Karpas-422 (cell line): ENCODE results near the gene ZSCAN10. TPM values are rescaled to one million over a fixed set of nuclear protein-coding genes. Genes with fewer than 3 reads are reported as not detected.

ENCODE experiments used
- DNase-seq: peaks from one replicate; pipeline ENCODE4 v3.0.0-alpha.2; 2015
- H2AFZ ChIP-seq: fragments of 200-600 bp; sonication (generic); 2 replicates; pipeline ENCODE4 v1.6.1; 2014; ENCODE audit warnings: antibody characterized with exemption, low read length, mixed read lengths
- H3K27ac ChIP-seq: fragments of 200-600 bp; sonication (generic); 2 replicates; pipeline ENCODE4 v1.5.1; 2014; ENCODE audit warnings: mild to moderate bottlenecking, low read length, moderate library complexity
- H3K27me3 ChIP-seq: fragments of 200-600 bp; sonication (generic); 2 replicates; pipeline ENCODE4 v1.6.1; 2014; ENCODE audit warnings: low read length, mixed read lengths
- H3K36me3 ChIP-seq: fragments of 200-600 bp; sonication (generic); 2 replicates; pipeline ENCODE4 v1.6.1; 2014; ENCODE audit warnings: low read length, mixed read lengths; ENCODE audit not compliant: insufficient read depth
- H3K4me1 ChIP-seq: fragments of 200-600 bp; sonication (generic); 2 replicates; pipeline ENCODE4 v1.6.1; 2014; ENCODE audit warnings: mild to moderate bottlenecking, low read length, mixed read lengths
- H3K4me2 ChIP-seq: fragments of 200-600 bp; sonication (generic); 2 replicates; pipeline ENCODE4 v1.6.1; 2014; ENCODE audit warnings: low read length, low read depth, mild to moderate bottlenecking; ENCODE audit not compliant: poor library complexity, severe bottlenecking
- H3K4me3 ChIP-seq: fragments of 200-600 bp; sonication (generic); 2 replicates; pipeline ENCODE4 v1.5.1; 2014; ENCODE audit warnings: mild to moderate bottlenecking, antibody characterized with exemption, low read length, mixed read lengths
- H3K79me2 ChIP-seq: fragments of 200-600 bp; sonication (generic); 2 replicates; pipeline ENCODE4 v1.6.1; 2014; ENCODE audit warnings: mild to moderate bottlenecking, low read length, mixed read lengths
- H3K9ac ChIP-seq: fragments of 200-600 bp; sonication (generic); 2 replicates; pipeline ENCODE4 v1.6.0; 2014; ENCODE audit warnings: low read length
- H3K9me2 ChIP-seq: fragments of 200-600 bp; sonication (generic), shearing (Covaris generic); replicated peaks from 2 replicates; pipeline ENCODE4 v1.6.0; 2014; ENCODE audit warnings: mild to moderate bottlenecking, low read length, moderate library complexity; ENCODE audit not compliant: insufficient read depth
- H3K9me3 ChIP-seq: fragments of 300-700, 200-600 bp; sonication (generic); 2 replicates; pipeline ENCODE4 v1.6.1; 2014; ENCODE audit warnings: low read length, mixed read lengths
- H4K20me1 ChIP-seq: fragments of 200-600 bp; sonication (generic); 2 replicates; pipeline ENCODE4 v1.6.1; 2014; ENCODE audit warnings: mild to moderate bottlenecking, antibody characterized with exemption, low read length, low read depth; ENCODE audit not compliant: insufficient read depth
- total RNA-seq: library from RNA; depleted of rRNA; stranded (reverse); fragments of >200 nt; shearing (Covaris generic); gene quantifications from 2 replicates; pipeline ENCODE4 v1.2.3, GENCODE V29; 2014; ENCODE audit warnings: low replicate concordance

The ZSCAN10 gene
- total RNA-seq, 1 experiment from 2014 or later: not detected

DNA sequence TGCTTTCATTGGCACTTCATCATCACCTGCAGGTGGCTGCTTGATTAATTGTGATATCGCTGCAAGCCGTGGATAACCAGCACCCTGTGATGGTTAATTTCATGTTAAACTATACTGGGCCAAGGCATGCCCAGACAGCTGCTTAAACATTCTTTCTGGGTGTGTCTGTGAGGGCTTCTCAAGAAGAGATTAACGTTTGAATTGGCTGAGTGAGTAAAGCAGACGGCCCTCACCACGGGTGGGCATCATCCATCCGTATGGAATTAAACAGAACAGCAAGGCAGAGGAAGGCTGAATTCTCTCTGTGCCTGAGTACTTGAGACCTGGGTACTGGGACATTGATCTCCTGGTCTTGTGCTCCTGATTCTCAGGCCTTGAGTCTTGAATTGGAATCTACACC lies 28.7 kb upstream of the ZSCAN10 start:
- Histone ChIP-seq H4K20me1 (no peaks in the 10 kb centered on the region), H3K9me2 (no peaks in the 10 kb centered on the region), H3K36me3 (peaks cover 12% of the 10 kb centered on the region; the same call in 1 of the 2 replicates), H3K4me1 (peaks cover 32% of the 10 kb centered on the region), H3K4me2 (no peak overlapping the region), H3K9me3 (no peaks in the 10 kb centered on the region), H3K4me3 (no peak overlapping the region), H3K79me2 (peaks cover 9% of the 10 kb centered on the region), H3K9ac (no peak overlapping the region), H2AFZ (no peak overlapping the region), H3K27me3 (no peaks in the 10 kb centered on the region), H3K27ac (no peak overlapping the region)
- DNase-seq: no peak

DNA sequence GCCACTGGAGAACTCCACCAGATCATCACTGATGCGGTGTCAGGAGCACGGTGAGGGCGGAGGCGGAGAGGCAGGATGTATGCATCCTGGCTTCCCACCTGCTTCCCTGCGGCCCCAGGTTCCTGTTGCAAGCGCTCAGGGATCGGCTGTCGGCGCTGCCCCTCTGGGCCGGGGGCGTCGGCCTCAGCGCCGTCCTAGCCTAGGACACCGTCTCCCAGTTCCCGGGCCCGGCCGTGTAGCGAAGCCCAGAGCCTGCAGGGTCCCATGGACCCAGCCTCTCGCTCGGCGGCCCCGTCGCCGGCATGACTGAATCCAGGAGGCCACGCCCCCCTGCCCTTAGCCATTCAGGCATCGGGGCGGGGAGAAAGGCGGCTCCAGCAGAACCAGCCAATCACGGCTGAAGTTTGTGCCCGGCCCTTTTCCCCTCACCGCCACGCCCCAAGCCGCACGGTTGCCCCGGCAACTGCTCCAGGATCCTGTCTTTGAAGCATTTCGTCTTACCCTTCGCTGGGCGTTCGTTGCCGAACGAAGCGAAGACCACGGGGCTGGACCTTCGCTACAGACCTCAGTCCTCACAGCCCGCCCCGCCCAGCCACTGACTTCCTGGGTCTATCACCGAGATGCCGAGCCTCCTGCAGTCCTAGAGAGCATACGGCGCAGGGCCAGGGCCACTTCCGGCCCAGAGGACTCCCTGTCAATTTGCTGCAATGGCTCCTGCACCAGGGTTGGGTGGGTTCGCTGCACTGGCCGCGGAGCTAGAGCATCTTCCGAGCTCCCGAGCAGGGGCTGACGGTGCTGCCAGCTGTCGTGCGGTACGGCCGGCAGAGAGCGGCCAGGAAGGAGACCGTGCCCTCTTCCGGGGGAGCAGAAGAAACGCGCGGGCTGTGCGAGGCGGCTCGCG lies 25.1 kb upstream of the ZSCAN10 start:
- Histone ChIP-seq H3K27me3 (no peaks in the 10 kb centered on the region), H3K4me2 (peak overlapping the region; percentile 80), H3K9ac (peak overlapping the region; percentile 74), H3K9me3 (no peaks in the 10 kb centered on the region), H2AFZ (peak overlapping the region; percentile 85), H3K27ac (peak overlapping the region; percentile 3), H3K4me1 (peaks cover 23% of the 10 kb centered on the region), H4K20me1 (no peaks in the 10 kb centered on the region), H3K9me2 (no peaks in the 10 kb centered on the region), H3K79me2 (no peaks in the 10 kb centered on the region; the same call in 1 of the 2 replicates), H3K36me3 (peaks cover 5% of the 10 kb centered on the region; the same call in 1 of the 2 replicates), H3K4me3 (peak overlapping the region; percentile 73)
- DNase-seq: peak; percentile 98

DNA sequence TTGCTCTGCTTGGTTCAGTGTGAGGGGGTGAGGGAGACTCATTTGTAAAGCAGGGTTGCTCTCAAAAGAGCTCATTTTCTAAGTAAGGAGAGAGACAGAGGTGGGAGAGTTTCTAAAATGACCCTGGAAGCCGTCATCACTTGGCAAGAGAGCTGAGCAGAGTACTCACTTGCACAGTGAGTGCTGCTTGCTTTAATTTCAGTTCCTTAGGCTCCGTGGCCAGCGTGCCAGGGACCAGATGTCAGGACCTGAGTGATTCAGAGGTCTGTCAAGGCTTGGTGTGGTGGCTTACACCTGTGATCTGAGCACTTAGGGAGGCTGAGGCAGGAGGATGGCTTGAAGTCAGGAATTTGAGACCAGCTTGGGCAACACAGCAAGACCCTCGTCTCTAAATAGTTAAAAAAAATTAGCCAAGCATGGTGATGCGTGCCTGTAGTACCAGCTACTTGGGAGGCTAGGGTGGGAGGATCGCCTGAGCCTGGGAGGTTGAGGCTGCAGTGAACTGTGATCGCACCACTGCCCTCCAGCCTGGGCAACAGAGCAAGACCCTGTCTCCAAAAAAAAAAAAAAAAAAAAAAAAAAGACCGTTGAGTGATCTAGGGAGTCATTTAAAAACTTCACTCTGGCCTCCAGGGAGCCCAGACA lies 24.0 kb upstream of the ZSCAN10 start:
- no peaks in the 10 kb centered on the region for H3K27me3 ChIP-seq
- H3K79me2 ChIP-seq: no peaks in the 10 kb centered on the region
- peak overlapping the region; percentile 73 for H3K4me3 ChIP-seq
- H3K4me2 ChIP-seq: peak overlapping the region; percentile 80
- H2AFZ ChIP-seq: peak overlapping the region; percentile 85; the same call in 1 of the 2 replicates
- H3K27ac ChIP-seq: no peak overlapping the region
- H3K9me2 ChIP-seq: no peaks in the 10 kb centered on the region
- H3K4me1 ChIP-seq: peaks cover 14% of the 10 kb centered on the region
- no peak for DNase-seq
- peak overlapping the region; percentile 74 for H3K9ac ChIP-seq
- peaks cover 5% of the 10 kb centered on the region; the same call in 1 of the 2 replicates for H3K36me3 ChIP-seq
- no peaks in the 10 kb centered on the region for H4K20me1 ChIP-seq
- H3K9me3 ChIP-seq: no peaks in the 10 kb centered on the region

DNA sequence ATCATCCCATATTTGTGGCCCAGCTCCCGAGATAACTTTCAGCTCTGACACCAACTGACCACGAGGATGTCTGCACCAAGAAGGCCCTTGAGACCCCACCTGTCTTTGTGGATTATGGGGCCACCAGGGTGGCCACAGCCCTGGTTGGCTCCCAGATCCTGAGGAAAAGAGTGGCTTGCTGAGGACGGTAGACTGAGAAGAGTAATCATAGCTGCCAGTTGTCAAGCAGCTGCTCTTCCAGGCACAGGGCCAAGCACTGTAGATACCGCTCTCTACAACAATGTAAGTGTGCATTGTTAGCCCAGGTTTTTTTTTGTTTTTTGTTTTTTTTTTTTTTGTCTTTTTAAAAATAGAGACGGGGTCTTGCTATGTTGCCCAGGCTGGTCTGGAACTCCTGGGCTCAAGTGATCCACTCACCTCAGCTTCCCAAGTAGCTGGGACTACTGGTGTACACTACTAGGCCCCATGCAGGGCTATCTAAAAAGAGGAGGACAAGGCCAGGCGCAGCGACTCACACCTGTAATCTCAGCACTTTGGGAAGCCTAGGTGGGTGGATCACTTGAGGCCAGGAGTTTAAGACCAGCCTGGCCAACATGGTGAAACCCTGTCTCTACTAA lies 22.9 kb upstream of the ZSCAN10 start:
- Histone ChIP-seq H3K27me3 (no peaks in the 10 kb centered on the region), H3K9ac (no peak overlapping the region), H4K20me1 (no peaks in the 10 kb centered on the region), H3K4me2 (no peak overlapping the region), H3K9me2 (no peaks in the 10 kb centered on the region), H3K79me2 (no peaks in the 10 kb centered on the region), H3K36me3 (no peaks in the 10 kb centered on the region), H3K9me3 (no peaks in the 10 kb centered on the region), H3K4me1 (peaks cover 14% of the 10 kb centered on the region), H3K4me3 (no peak overlapping the region), H3K27ac (no peak overlapping the region), H2AFZ (no peak overlapping the region)
- no peak for DNase-seq

DNA sequence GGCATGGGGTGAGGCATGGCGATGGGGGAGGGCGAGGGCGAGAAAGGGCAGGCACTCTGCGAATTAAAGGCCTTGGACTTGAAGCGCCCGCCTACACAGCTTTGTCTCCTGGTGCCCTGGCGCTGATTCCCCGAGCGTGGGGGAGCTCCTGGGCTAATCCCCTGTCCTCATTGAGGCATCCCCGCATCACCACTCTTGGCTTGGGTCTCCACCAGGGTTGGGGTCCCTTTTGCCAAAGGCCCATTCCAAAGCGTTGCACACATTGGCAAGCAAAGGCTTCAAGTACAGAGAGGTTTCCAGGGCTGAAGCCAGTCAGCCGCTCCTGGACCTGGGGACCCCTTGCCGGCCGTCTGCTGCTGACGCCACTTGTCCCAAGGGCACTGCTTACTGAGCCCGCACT lies 21.3 kb upstream of the ZSCAN10 start:
- no peaks in the 10 kb centered on the region for H3K79me2 ChIP-seq
- H3K9ac ChIP-seq: no peak overlapping the region
- no peaks in the 10 kb centered on the region for H3K9me2 ChIP-seq
- no peaks in the 10 kb centered on the region for H3K9me3 ChIP-seq
- no peak overlapping the region for H3K27ac ChIP-seq
- H3K27me3 ChIP-seq: no peaks in the 10 kb centered on the region
- H2AFZ ChIP-seq: no peak overlapping the region
- no peak overlapping the region for H3K4me3 ChIP-seq
- no peak for DNase-seq
- no peak overlapping the region for H3K4me2 ChIP-seq
- H4K20me1 ChIP-seq: no peaks in the 10 kb centered on the region
- H3K4me1 ChIP-seq: peaks cover 13% of the 10 kb centered on the region
- no peaks in the 10 kb centered on the region for H3K36me3 ChIP-seq

DNA sequence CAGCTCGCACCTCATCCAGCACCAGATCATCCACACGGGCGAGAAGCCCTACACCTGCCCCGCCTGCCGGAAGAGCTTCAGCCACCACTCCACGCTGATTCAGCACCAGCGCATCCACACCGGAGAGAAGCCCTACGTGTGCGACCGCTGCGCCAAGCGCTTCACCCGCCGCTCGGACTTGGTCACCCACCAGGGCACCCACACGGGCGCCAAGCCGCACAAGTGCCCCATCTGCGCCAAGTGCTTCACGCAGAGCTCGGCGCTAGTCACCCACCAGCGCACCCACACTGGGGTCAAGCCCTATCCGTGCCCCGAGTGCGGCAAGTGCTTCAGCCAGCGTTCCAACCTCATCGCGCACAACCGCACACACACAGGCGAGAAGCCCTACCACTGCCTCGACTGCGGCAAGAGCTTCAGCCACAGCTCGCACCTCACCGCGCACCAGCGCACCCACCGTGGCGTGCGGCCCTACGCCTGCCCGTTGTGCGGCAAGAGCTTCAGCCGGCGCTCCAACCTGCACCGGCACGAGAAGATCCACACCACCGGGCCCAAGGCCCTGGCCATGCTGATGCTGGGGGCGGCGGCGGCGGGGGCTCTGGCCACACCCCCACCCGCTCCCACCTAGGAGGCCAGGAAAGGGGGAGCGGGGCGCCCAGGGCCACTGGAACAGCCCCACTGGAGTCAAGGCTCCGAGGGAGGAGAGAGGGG lies 20.8 kb upstream of the ZSCAN10 start:
- no peak for DNase-seq
- no peak overlapping the region for H3K9ac ChIP-seq

DNA sequence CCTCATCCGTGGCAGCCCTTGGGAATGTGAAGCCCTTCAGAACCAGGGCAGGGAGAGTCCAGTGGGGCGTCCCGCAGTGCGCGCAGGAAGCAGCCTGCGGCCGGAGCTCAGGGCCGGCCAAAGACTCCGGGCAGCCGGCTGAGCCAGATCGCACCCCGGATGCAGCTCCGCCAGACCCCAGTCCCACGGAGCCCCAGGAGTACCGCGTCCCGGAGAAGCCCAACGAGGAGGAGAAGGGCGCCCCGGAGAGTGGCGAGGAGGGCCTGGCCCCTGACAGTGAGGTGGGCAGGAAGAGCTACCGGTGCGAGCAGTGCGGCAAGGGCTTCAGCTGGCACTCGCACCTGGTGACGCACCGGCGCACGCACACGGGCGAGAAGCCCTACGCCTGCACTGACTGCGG lies 20.2 kb upstream of the ZSCAN10 start:
- Histone ChIP-seq H3K27ac (no peak overlapping the region), H3K4me3 (no peak overlapping the region), H3K4me2 (no peak overlapping the region), H3K27me3 (no peaks in the 10 kb centered on the region), H3K9me2 (no peaks in the 10 kb centered on the region), H2AFZ (no peak overlapping the region), H3K9me3 (no peaks in the 10 kb centered on the region), H4K20me1 (no peaks in the 10 kb centered on the region), H3K4me1 (peaks cover 7% of the 10 kb centered on the region), H3K9ac (no peak overlapping the region), H3K79me2 (no peaks in the 10 kb centered on the region), H3K36me3 (no peaks in the 10 kb centered on the region)
- no peak for DNase-seq

More for the DNA sequence above, 20.8 kb upstream of the ZSCAN10 start:
- Histone ChIP-seq H2AFZ (no peak overlapping the region), H3K9me3 (no peaks in the 10 kb centered on the region), H3K27ac (no peak overlapping the region), H3K4me1 (peaks cover 8% of the 10 kb centered on the region), H3K36me3 (no peaks in the 10 kb centered on the region), H3K4me2 (no peak overlapping the region), H3K79me2 (no peaks in the 10 kb centered on the region), H3K27me3 (no peaks in the 10 kb centered on the region), H3K4me3 (no peak overlapping the region), H4K20me1 (no peaks in the 10 kb centered on the region), H3K9me2 (no peaks in the 10 kb centered on the region)
